ENCODE results near the gene DGCR6L. TPM values are rescaled to one million over a fixed set of nuclear protein-coding genes. Genes with fewer than 3 reads are reported as not detected.
"Not testable (repeated sequence)": the region's sequence is repeated elsewhere in the genome, so short reads cannot be mapped to it uniquely, and the experiment has no call there.

The DGCR6L gene
- polyA plus RNA-seq, 4 donors: 47.2 to 80.1 (median 53.8) TPM

GRCh38 chr22:20320659-20321551, 1.0 kb upstream of the DGCR6L start:
- 47 to 49% (median 49%) methylated on average over 20 of the region's 20 CpGs for WGBS, 3 donors
- Histone ChIP-seq H3K36me3 (ENCODE audit: control insufficient read depth in 3 of 3, insufficient read depth in 2 of 3, low read depth in 1 of 3, low read length in 3 of 3) (peaks cover 0 to 10% (median 0%) of the 10 kb centered on the region in 3 donors), H3K4me3 (ENCODE audit: low read depth in 1 of 3, low read length in 3 of 3) (peak overlapping the region; percentile 85 to 96 (median 92)), H3K27ac (ENCODE audit: low read depth in 1 of 3, low read length in 2 of 3) (peak overlapping the region in 2 of 3 donors; percentile 27 to 58)
- H3K9me3 ChIP-seq (ENCODE audit: control insufficient read depth in 2 of 2, insufficient read depth in 1 of 2, low read depth in 1 of 2, low read length in 1 of 2); DNase-seq; H3K27me3 ChIP-seq (ENCODE audit: control insufficient read depth in 3 of 3, insufficient read depth in 3 of 3, low read length in 3 of 3); FAIRE-seq; H3K4me1 ChIP-seq (ENCODE audit: control insufficient read depth in 3 of 3, insufficient read depth in 2 of 3, low read depth in 1 of 3, low read length in 2 of 3): not testable (repeated sequence)

GRCh38 chr22:20319041-20319744, 667 bp downstream of the DGCR6L start:
- WGBS, 3 donors: 3 to 7% (median 4%) methylated on average over 18 to 32 of the region's 32 CpGs
- Histone ChIP-seq H3K27ac (ENCODE audit: low read depth in 1 of 3, low read length in 2 of 3) (peak overlapping the region in 2 of 3 donors; percentile 30 to 52), H3K36me3 (ENCODE audit: control insufficient read depth in 3 of 3, insufficient read depth in 2 of 3, low read depth in 1 of 3, low read length in 3 of 3) (peaks cover 0 to 24% (median 0%) of the 10 kb centered on the region in 3 donors), H3K4me3 (ENCODE audit: low read depth in 1 of 3, low read length in 3 of 3) (peak overlapping the region; percentile 85 to 96 (median 92)), H3K4me1 (ENCODE audit: control insufficient read depth in 3 of 3, insufficient read depth in 2 of 3, low read depth in 1 of 3, low read length in 2 of 3) (peaks cover 0 to 6% (median 3%) of the 10 kb centered on the region in 3 donors), H3K27me3 (ENCODE audit: control insufficient read depth in 3 of 3, insufficient read depth in 3 of 3, low read length in 3 of 3) (no peaks in the 10 kb centered on the region), H3K9me3 (ENCODE audit: control insufficient read depth in 2 of 2, insufficient read depth in 1 of 2, low read depth in 1 of 2, low read length in 1 of 2) (peaks cover 0 to under 1% of the 10 kb centered on the region in 2 donors)
- DNase-seq (peak; percentile 12 to 48), FAIRE-seq (no peak)

- H3K4me1 ChIP-seq (ENCODE audit: control insufficient read depth in 3 of 3, insufficient read depth in 2 of 3, low read depth in 1 of 3, low read length in 2 of 3); DNase-seq; H3K27me3 ChIP-seq (ENCODE audit: control insufficient read depth in 3 of 3, insufficient read depth in 3 of 3, low read length in 3 of 3); FAIRE-seq; H3K27ac ChIP-seq (ENCODE audit: low read depth in 1 of 3, low read length in 2 of 3); H3K4me3 ChIP-seq (ENCODE audit: low read depth in 1 of 3, low read length in 3 of 3); H3K9me3 ChIP-seq (ENCODE audit: control insufficient read depth in 2 of 2, insufficient read depth in 1 of 2, low read depth in 1 of 2, low read length in 1 of 2): not testable (repeated sequence)
- 69 to 79% (median 72%) methylated on average over 5 to 6 of the region's 6 CpGs for WGBS, 3 donors
- peaks cover 0 to 30% (median 0%) of the 10 kb centered on the region in 3 donors for H3K36me3 ChIP-seq (ENCODE audit: control insufficient read depth in 3 of 3, insufficient read depth in 2 of 3, low read depth in 1 of 3, low read length in 3 of 3)
Observed at GRCh38 chr22:20318043-20318688, 1.7 kb downstream of the DGCR6L start.

GRCh38 chr22:20317402-20318042, 2.3 kb downstream of the DGCR6L start:
- not testable (repeated sequence) for FAIRE-seq; H3K4me1 ChIP-seq (ENCODE audit: control insufficient read depth in 3 of 3, insufficient read depth in 2 of 3, low read depth in 1 of 3, low read length in 2 of 3); H3K9me3 ChIP-seq (ENCODE audit: control insufficient read depth in 2 of 2, insufficient read depth in 1 of 2, low read depth in 1 of 2, low read length in 1 of 2); H3K27me3 ChIP-seq (ENCODE audit: control insufficient read depth in 3 of 3, insufficient read depth in 3 of 3, low read length in 3 of 3); DNase-seq; H3K27ac ChIP-seq (ENCODE audit: low read depth in 1 of 3, low read length in 2 of 3); H3K4me3 ChIP-seq (ENCODE audit: low read depth in 1 of 3, low read length in 3 of 3)
- WGBS, 3 donors: 51 to 65% (median 59%) methylated on average over 7 to 8 of the region's 8 CpGs
- H3K36me3 ChIP-seq (ENCODE audit: control insufficient read depth in 3 of 3, insufficient read depth in 2 of 3, low read depth in 1 of 3, low read length in 3 of 3): peaks cover 0 to 35% (median 0%) of the 10 kb centered on the region in 3 donors

GRCh38 chr22:20316844-20317401, 2.9 kb downstream of the DGCR6L start:
- H3K9me3 ChIP-seq (ENCODE audit: control insufficient read depth in 2 of 2, insufficient read depth in 1 of 2, low read depth in 1 of 2, low read length in 1 of 2): no peaks in the 10 kb centered on the region
- H3K27ac ChIP-seq (ENCODE audit: low read depth in 1 of 3, low read length in 2 of 3): no peak overlapping the region
- H3K36me3 ChIP-seq (ENCODE audit: control insufficient read depth in 3 of 3, insufficient read depth in 2 of 3, low read depth in 1 of 3, low read length in 3 of 3): peaks cover 0 to 36% (median 0%) of the 10 kb centered on the region in 3 donors
- no peaks in the 10 kb centered on the region for H3K27me3 ChIP-seq (ENCODE audit: control insufficient read depth in 3 of 3, insufficient read depth in 3 of 3, low read length in 3 of 3)
- WGBS, 3 donors: 90 to 95% (median 94%) methylated on average over 8 of the region's 8 CpGs
- no peak for DNase-seq
- no peak for FAIRE-seq
- H3K4me3 ChIP-seq (ENCODE audit: low read depth in 1 of 3, low read length in 3 of 3): no peak overlapping the region
- H3K4me1 ChIP-seq (ENCODE audit: control insufficient read depth in 3 of 3, insufficient read depth in 2 of 3, low read depth in 1 of 3, low read length in 2 of 3): peaks cover 0 to 6% (median 3%) of the 10 kb centered on the region in 3 donors

GRCh38 chr22:20316217-20316843, 3.5 kb downstream of the DGCR6L start:
- WGBS, 3 donors: 78 to 86% (median 85%) methylated on average over 7 to 12 of the region's 12 CpGs
- Histone ChIP-seq H3K36me3 (ENCODE audit: control insufficient read depth in 3 of 3, insufficient read depth in 2 of 3, low read depth in 1 of 3, low read length in 3 of 3) (peaks cover 0 to 36% (median 0%) of the 10 kb centered on the region in 3 donors), H3K4me1 (ENCODE audit: control insufficient read depth in 3 of 3, insufficient read depth in 2 of 3, low read depth in 1 of 3, low read length in 2 of 3) (peaks cover 0 to 6% (median 3%) of the 10 kb centered on the region in 3 donors), H3K27ac (ENCODE audit: low read depth in 1 of 3, low read length in 2 of 3) (no peak overlapping the region), H3K27me3 (ENCODE audit: control insufficient read depth in 3 of 3, insufficient read depth in 3 of 3, low read length in 3 of 3) (no peaks in the 10 kb centered on the region), H3K4me3 (ENCODE audit: low read depth in 1 of 3, low read length in 3 of 3) (no peak overlapping the region), H3K9me3 (ENCODE audit: control insufficient read depth in 2 of 2, insufficient read depth in 1 of 2, low read depth in 1 of 2, low read length in 1 of 2) (no peaks in the 10 kb centered on the region)
- FAIRE-seq (no peak), DNase-seq (no peak)

- 80 to 88% (median 85%) methylated on average over 16 to 25 of the region's 25 CpGs for WGBS, 3 donors
- peaks cover 0 to 6% (median 3%) of the 10 kb centered on the region in 3 donors for H3K4me1 ChIP-seq (ENCODE audit: control insufficient read depth in 3 of 3, insufficient read depth in 2 of 3, low read depth in 1 of 3, low read length in 2 of 3)
- no peak for DNase-seq
- no peak for FAIRE-seq
- H3K27ac ChIP-seq (ENCODE audit: low read depth in 1 of 3, low read length in 2 of 3): no peak overlapping the region
- H3K36me3 ChIP-seq (ENCODE audit: control insufficient read depth in 3 of 3, insufficient read depth in 2 of 3, low read depth in 1 of 3, low read length in 3 of 3): peaks cover 0 to 36% (median 0%) of the 10 kb centered on the region in 3 donors
- H3K4me3 ChIP-seq (ENCODE audit: low read depth in 1 of 3, low read length in 3 of 3): no peak overlapping the region
- H3K9me3 ChIP-seq (ENCODE audit: control insufficient read depth in 2 of 2, insufficient read depth in 1 of 2, low read depth in 1 of 2, low read length in 1 of 2): no peaks in the 10 kb centered on the region
- H3K27me3 ChIP-seq (ENCODE audit: control insufficient read depth in 3 of 3, insufficient read depth in 3 of 3, low read length in 3 of 3): no peaks in the 10 kb centered on the region
Observed at GRCh38 chr22:20315337-20316216, 4.3 kb downstream of the DGCR6L start.
